Liver (tissue), 9 donors: ENCODE data around the gene VCX2. TPM values are rescaled to one million over a fixed set of nuclear protein-coding genes. Genes with fewer than 3 reads are reported as not detected.

Source experiments
- DNase-seq: peaks from one replicate; pipeline ENCODE4 v3.0.0-alpha.2; 2017; ENCODE audit warnings: low spot score
- H3K27ac ChIP-seq, 2 donors: one replicate each; pipeline ENCODE4 v1.7.0; 2013; ENCODE audit warnings: inconsistent platforms in 2 of 2, low read length in 2 of 2, control low read depth in 1 of 2, low read depth in 1 of 2, mild to moderate bottlenecking in 1 of 2
- H3K27me3 ChIP-seq, 4 donors: one replicate each; pipeline versions ENCODE4 v1.6.1 to v1.7.0; 2013; ENCODE audit warnings: low read length in 3 of 4, inconsistent platforms in 1 of 4, mild to moderate bottlenecking in 1 of 4, moderate library complexity in 1 of 4; ENCODE audit not compliant: control insufficient read depth in 4 of 4, insufficient read depth in 4 of 4
- H3K36me3 ChIP-seq, 4 donors: one replicate each; pipeline versions ENCODE4 v1.6.1 to v1.7.0; 2013; ENCODE audit warnings: low read length in 3 of 4, mild to moderate bottlenecking in 3 of 4, low read depth in 1 of 4, moderate library complexity in 1 of 4; ENCODE audit not compliant: control insufficient read depth in 4 of 4, insufficient read depth in 3 of 4
- H3K4me1 ChIP-seq, 4 donors: one replicate each; pipeline versions ENCODE4 v1.6.1 to v1.7.0; 2013; ENCODE audit warnings: low read length in 3 of 4, mild to moderate bottlenecking in 3 of 4, moderate library complexity in 1 of 4; ENCODE audit not compliant: control insufficient read depth in 4 of 4, insufficient read depth in 4 of 4
- H3K4me3 ChIP-seq, 3 donors: one replicate each; pipeline versions ENCODE4 v1.6.1 to v1.7.0; 2013; ENCODE audit warnings: low read length in 3 of 3, control low read depth in 1 of 3, low read depth in 1 of 3, mild to moderate bottlenecking in 1 of 3
- H3K9ac ChIP-seq, 2 donors: one replicate each; pipeline ENCODE4 v1.7.0; 2013; ENCODE audit warnings: low read length in 2 of 2, mild to moderate bottlenecking in 2 of 2, moderate library complexity in 2 of 2, control low read depth in 1 of 2, low read depth in 1 of 2
- H3K9me3 ChIP-seq, 4 donors: one replicate each; pipeline versions ENCODE4 v1.6.1 to v1.7.0; 2013; ENCODE audit warnings: low read length in 3 of 4; ENCODE audit not compliant: control insufficient read depth in 4 of 4
- EGR1 ChIP-seq, 2 donors: IDR thresholded peaks; 2 replicates each; pipeline ENCODE4 v1.6.1; 2016 to 2018; ENCODE audit warnings: antibody characterized with exemption in 2 of 2, low read depth in 2 of 2
- FOXA2 ChIP-seq: IDR thresholded peaks from 2 replicates; pipeline ENCODE4 v1.6.1; 2016; ENCODE audit warnings: antibody characterized with exemption
- HNF4G ChIP-seq: IDR thresholded peaks from 2 replicates; pipeline ENCODE4 v1.6.1; 2016; ENCODE audit warnings: antibody characterized with exemption
- NR2F2 ChIP-seq: IDR thresholded peaks from 2 replicates; pipeline ENCODE4 v1.6.1; 2016; ENCODE audit warnings: antibody characterized with exemption
- RAD21 ChIP-seq, 2 donors: IDR thresholded peaks; 2 replicates each; pipeline ENCODE4 v1.6.1; 2016; ENCODE audit warnings: antibody characterized with exemption in 2 of 2, mild to moderate bottlenecking in 2 of 2
- RXRA ChIP-seq, 2 donors: IDR thresholded peaks; 2 replicates each; pipeline ENCODE4 v1.6.1; 2017 to 2018; ENCODE audit warnings: antibody characterized with exemption in 2 of 2, mild to moderate bottlenecking in 1 of 2
- SP1 ChIP-seq: IDR thresholded peaks from 2 replicates; pipeline ENCODE4 v1.6.1; 2018; ENCODE audit warnings: antibody characterized with exemption, mild to moderate bottlenecking
- TAF1 ChIP-seq: conservative IDR thresholded peaks from 2 replicates; pipeline ENCODE4 v1.6.1; 2016; ENCODE audit warnings: antibody characterized with exemption, mild to moderate bottlenecking
- YY1 ChIP-seq: IDR thresholded peaks from 2 replicates; pipeline ENCODE4 v1.6.1; 2016; ENCODE audit warnings: antibody characterized with exemption, mild to moderate bottlenecking
- WGBS: extraction: QIAGEN DNeasy Blood & Tissue Kit; methylation state at CpG from one replicate; pipeline ENCODE4 v1.1.7; 2013; 5-methylcytosine and 5-hydroxymethylcytosine counted together
- polyA plus RNA-seq, 2 donors: library from polyadenylated mRNA; stranded (reverse) in 1 of 2; unstranded in 1 of 2; fragments of 200-250 nt in 1 of 2; fragments of >200 nt in 1 of 2; fragmentation: Nextera tagmentation in 1 of 2; extraction: Ambion mirVana in 1 of 2; gene quantifications; one replicate each; pipeline versions ENCODE4 v1.2.1 to v1.2.3, GENCODE V29; 2013 to 2015
- total RNA-seq, 2 donors: library from RNA; depleted of rRNA; stranded (reverse); fragments of >200 nt; gene quantifications; one replicate each; pipeline ENCODE4 v1.2.3, GENCODE V29; 2014
- TF ChIP-seq, protein P1 (sequence below): IDR thresholded peaks from 2 replicates; pipeline ENCODE4 v1.6.1; 2016; ENCODE audit warnings: antibody characterized with exemption
- TF ChIP-seq, protein P2 (sequence below): IDR thresholded peaks from 2 replicates; pipeline ENCODE4 v1.6.1; 2016; ENCODE audit warnings: antibody characterized with exemption, mild to moderate bottlenecking
- TF ChIP-seq, protein P3 (sequence below): IDR thresholded peaks from 2 replicates; pipeline ENCODE4 v1.6.1; 2016; ENCODE audit warnings: antibody characterized with exemption
- TF ChIP-seq, protein P4 (sequence below): fragments of 150-350 bp; IDR thresholded peaks from 2 replicates; pipeline ENCODE4 v1.5.1; 2017; ENCODE audit warnings: improper control_type of control experiment, low read depth, low read length; ENCODE audit not compliant: missing input control
- donor health status: healthy.
- donor health status: healthy.
- donor health status: healthy.
- donor health status: healthy.
- donor health status: healthy.

The VCX2 gene
- total and polyA plus RNA-seq, 4 donors, result not detected

GRCh38 chrX:8139716-8140115 lies 31.4 kb downstream of the VCX2 start:
- H3K9ac ChIP-seq, result no peak overlapping the region
- H3K27me3 ChIP-seq, result no peaks in the 10 kb centered on the region
- 92% methylated on average over 4 of the region's 4 CpGs for WGBS
- no peaks in the 10 kb centered on the region for H3K9me3 ChIP-seq
- no peak overlapping the region for H3K4me3 ChIP-seq
- no peak for DNase-seq
- no peaks in the 10 kb centered on the region for H3K4me1 ChIP-seq
- no peak for TF ChIP-seq TAF1
- TF ChIP-seq RXRA (IDR thresholded peaks at IDR 0.05), result no peak
- TF ChIP-seq, protein P1, sequence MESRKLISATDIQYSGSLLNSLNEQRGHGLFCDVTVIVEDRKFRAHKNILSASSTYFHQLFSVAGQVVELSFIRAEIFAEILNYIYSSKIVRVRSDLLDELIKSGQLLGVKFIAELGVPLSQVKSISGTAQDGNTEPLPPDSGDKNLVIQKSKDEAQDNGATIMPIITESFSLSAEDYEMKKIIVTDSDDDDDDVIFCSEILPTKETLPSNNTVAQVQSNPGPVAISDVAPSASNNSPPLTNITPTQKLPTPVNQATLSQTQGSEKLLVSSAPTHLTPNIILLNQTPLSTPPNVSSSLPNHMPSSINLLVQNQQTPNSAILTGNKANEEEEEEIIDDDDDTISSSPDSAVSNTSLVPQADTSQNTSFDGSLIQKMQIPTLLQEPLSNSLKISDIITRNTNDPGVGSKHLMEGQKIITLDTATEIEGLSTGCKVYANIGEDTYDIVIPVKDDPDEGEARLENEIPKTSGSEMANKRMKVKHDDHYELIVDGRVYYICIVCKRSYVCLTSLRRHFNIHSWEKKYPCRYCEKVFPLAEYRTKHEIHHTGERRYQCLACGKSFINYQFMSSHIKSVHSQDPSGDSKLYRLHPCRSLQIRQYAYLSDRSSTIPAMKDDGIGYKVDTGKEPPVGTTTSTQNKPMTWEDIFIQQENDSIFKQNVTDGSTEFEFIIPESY, result no peak
- no peak for TF ChIP-seq FOXA2
- no peak for TF ChIP-seq YY1
- TF ChIP-seq, protein P2, sequence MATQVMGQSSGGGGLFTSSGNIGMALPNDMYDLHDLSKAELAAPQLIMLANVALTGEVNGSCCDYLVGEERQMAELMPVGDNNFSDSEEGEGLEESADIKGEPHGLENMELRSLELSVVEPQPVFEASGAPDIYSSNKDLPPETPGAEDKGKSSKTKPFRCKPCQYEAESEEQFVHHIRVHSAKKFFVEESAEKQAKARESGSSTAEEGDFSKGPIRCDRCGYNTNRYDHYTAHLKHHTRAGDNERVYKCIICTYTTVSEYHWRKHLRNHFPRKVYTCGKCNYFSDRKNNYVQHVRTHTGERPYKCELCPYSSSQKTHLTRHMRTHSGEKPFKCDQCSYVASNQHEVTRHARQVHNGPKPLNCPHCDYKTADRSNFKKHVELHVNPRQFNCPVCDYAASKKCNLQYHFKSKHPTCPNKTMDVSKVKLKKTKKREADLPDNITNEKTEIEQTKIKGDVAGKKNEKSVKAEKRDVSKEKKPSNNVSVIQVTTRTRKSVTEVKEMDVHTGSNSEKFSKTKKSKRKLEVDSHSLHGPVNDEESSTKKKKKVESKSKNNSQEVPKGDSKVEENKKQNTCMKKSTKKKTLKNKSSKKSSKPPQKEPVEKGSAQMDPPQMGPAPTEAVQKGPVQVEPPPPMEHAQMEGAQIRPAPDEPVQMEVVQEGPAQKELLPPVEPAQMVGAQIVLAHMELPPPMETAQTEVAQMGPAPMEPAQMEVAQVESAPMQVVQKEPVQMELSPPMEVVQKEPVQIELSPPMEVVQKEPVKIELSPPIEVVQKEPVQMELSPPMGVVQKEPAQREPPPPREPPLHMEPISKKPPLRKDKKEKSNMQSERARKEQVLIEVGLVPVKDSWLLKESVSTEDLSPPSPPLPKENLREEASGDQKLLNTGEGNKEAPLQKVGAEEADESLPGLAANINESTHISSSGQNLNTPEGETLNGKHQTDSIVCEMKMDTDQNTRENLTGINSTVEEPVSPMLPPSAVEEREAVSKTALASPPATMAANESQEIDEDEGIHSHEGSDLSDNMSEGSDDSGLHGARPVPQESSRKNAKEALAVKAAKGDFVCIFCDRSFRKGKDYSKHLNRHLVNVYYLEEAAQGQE, result no peak
- TF ChIP-seq, protein P3, sequence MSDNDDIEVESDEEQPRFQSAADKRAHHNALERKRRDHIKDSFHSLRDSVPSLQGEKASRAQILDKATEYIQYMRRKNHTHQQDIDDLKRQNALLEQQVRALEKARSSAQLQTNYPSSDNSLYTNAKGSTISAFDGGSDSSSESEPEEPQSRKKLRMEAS, result no peak
- TF ChIP-seq RAD21 (IDR thresholded peaks at IDR 0.05), result no peak
- TF ChIP-seq SP1, result no peak
- TF ChIP-seq EGR1 (IDR thresholded peaks at IDR 0.05; ENCODE audit: low read depth in 2 of 2), result no peak
- no peak overlapping the region for H3K27ac ChIP-seq
- H3K36me3 ChIP-seq, result no peaks in the 10 kb centered on the region

GRCh38 chrX:8138252-8138651 lies 32.8 kb downstream of the VCX2 start:
- H3K9me3 ChIP-seq, result no peaks in the 10 kb centered on the region
- WGBS, result 74% methylated on average over 5 of the region's 5 CpGs
- H3K4me1 ChIP-seq, result no peaks in the 10 kb centered on the region
- no peak overlapping the region for H3K27ac ChIP-seq
- no peak for DNase-seq
- no peaks in the 10 kb centered on the region for H3K27me3 ChIP-seq
- H3K4me3 ChIP-seq, result no peak overlapping the region
- no peaks in the 10 kb centered on the region for H3K36me3 ChIP-seq
- no peak overlapping the region for H3K9ac ChIP-seq
- TF ChIP-seq NR2F2, result no peak
- TF ChIP-seq YY1, result no peak
- TF ChIP-seq RAD21 (IDR thresholded peaks at IDR 0.05), result no peak
- TF ChIP-seq, protein P4, sequence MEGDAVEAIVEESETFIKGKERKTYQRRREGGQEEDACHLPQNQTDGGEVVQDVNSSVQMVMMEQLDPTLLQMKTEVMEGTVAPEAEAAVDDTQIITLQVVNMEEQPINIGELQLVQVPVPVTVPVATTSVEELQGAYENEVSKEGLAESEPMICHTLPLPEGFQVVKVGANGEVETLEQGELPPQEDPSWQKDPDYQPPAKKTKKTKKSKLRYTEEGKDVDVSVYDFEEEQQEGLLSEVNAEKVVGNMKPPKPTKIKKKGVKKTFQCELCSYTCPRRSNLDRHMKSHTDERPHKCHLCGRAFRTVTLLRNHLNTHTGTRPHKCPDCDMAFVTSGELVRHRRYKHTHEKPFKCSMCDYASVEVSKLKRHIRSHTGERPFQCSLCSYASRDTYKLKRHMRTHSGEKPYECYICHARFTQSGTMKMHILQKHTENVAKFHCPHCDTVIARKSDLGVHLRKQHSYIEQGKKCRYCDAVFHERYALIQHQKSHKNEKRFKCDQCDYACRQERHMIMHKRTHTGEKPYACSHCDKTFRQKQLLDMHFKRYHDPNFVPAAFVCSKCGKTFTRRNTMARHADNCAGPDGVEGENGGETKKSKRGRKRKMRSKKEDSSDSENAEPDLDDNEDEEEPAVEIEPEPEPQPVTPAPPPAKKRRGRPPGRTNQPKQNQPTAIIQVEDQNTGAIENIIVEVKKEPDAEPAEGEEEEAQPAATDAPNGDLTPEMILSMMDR, result no peak
- no peak for TF ChIP-seq RXRA (IDR thresholded peaks at IDR 0.05)
- TF ChIP-seq HNF4G, result no peak
- TF ChIP-seq, protein P2, result no peak
